Natural killer cell (primary cell): ENCODE results near the gene ACAD10. TPM values are rescaled to one million over a fixed set of nuclear protein-coding genes. Genes with fewer than 3 reads are reported as not detected.
"Not testable (repeated sequence)": the region's sequence is repeated elsewhere in the genome, so short reads cannot be mapped to it uniquely, and the experiment has no call there.

Experiments used
- ATAC-seq, 3 donors: fragments of 150-1000 bp in 2 of 3; fragments of 200-7000 bp in 1 of 3; cut with Tn5 transposase; 1 replicate in 1 of 3; 2 replicates in 2 of 3; pipeline ENCODE4 v1.10.0; 2021; ENCODE audit warnings: mild to moderate bottlenecking in 2 of 3, moderate library complexity in 2 of 3
- DNase-seq, 2 donors: peaks; one replicate each; pipeline versions ENCODE4 v3.0.0 to v3.0.0-alpha.2; 2013 to 2021; ENCODE audit warnings: mixed read lengths in 1 of 2
- H3K27ac ChIP-seq: one replicate; pipeline ENCODE4 v1.5.1; 2013; ENCODE audit warnings: mild to moderate bottlenecking, low read length
- H3K27me3 ChIP-seq: one replicate; pipeline ENCODE4 v1.6.1; 2013; ENCODE audit warnings: low read length; ENCODE audit not compliant: control insufficient read depth, insufficient read depth
- H3K36me3 ChIP-seq: one replicate; pipeline ENCODE4 v1.6.1; 2013; ENCODE audit warnings: low read length; ENCODE audit not compliant: control insufficient read depth, insufficient read depth
- H3K4me1 ChIP-seq: one replicate; pipeline ENCODE4 v1.6.1; 2013; ENCODE audit warnings: low read length; ENCODE audit not compliant: control insufficient read depth, insufficient read depth
- H3K4me3 ChIP-seq: one replicate; pipeline ENCODE4 v1.5.1; 2013; ENCODE audit warnings: low read length
- H3K9me3 ChIP-seq: one replicate; pipeline ENCODE4 v1.6.1; 2013; ENCODE audit warnings: low read length; ENCODE audit not compliant: control insufficient read depth, insufficient read depth
- H3K27ac Mint-ChIP-seq, 2 donors: one replicate each; pipeline ENCODE4 v1.8.0; 2022; ENCODE audit warnings: mild to moderate bottlenecking in 2 of 2, mixed read lengths in 2 of 2, moderate library complexity in 1 of 2
- H3K27me3 Mint-ChIP-seq, 2 donors: one replicate each; pipeline ENCODE4 v1.8.0; 2022; ENCODE audit warnings: low read depth in 2 of 2, mixed read lengths in 2 of 2
- H3K36me3 Mint-ChIP-seq: one replicate; pipeline ENCODE4 v1.8.0; 2022; ENCODE audit warnings: mixed read lengths
- H3K4me1 Mint-ChIP-seq, 2 donors: one replicate each; pipeline ENCODE4 v1.8.0; 2022; ENCODE audit warnings: mixed read lengths in 2 of 2
- H3K4me3 Mint-ChIP-seq: one replicate; pipeline ENCODE4 v1.8.0; 2022; ENCODE audit warnings: mild to moderate bottlenecking, moderate library complexity, mixed read lengths
- H3K9me3 Mint-ChIP-seq, 2 donors: one replicate each; pipeline ENCODE4 v1.8.0; 2022; ENCODE audit warnings: mixed read lengths in 2 of 2
- CTCF ChIP-seq: fragments of 200-600 bp; IDR thresholded peaks from one replicate; pipeline ENCODE4 v1.8.0; 2022; ENCODE audit warnings: antibody characterized with exemption
- WGBS: methylation state at CpG from one replicate; pipeline ENCODE4 v1.1.7; 2013; ENCODE audit warnings: missing lambda C conversion rate; ENCODE audit not compliant: insufficient coverage; 5-methylcytosine and 5-hydroxymethylcytosine counted together
- intact Hi-C: fragments of 100-400 bp; cut with micrococcal nuclease; formaldehyde crosslinking; loops from one replicate; pipeline ENCODE4 v1.14.2; 2022
- total RNA-seq, 4 donors: library from RNA; stranded (reverse); fragments of 120-200 nt in 1 of 4; gene quantifications; one replicate each; pipeline versions ENCODE4 v1.2.3 to v1.2.4, GENCODE V29; 2013 to 2022

ACAD10 gene
- total RNA-seq, 3 donors from 2014 or later (not counting 1 experiment from before 2014, with no cell fraction given): 19.0 to 29.0 (median 27.0) TPM

GRCh38 chr12:111672822-111673381 lies 13.0 kb upstream of the ACAD10 start:
- Mint-ChIP-seq H3K36me3 (peaks cover 10% of the 10 kb centered on the region), H3K4me3 (no peak overlapping the region), H3K27ac (no peak overlapping the region), H3K4me1 (peaks cover 0 to 5% of the 10 kb centered on the region in 2 donors), H3K27me3 (no peaks in the 10 kb centered on the region), H3K9me3 (no peaks in the 10 kb centered on the region)
- no peak for TF ChIP-seq CTCF
- H3K36me3 ChIP-seq: peaks cover 74% of the 10 kb centered on the region
- ATAC-seq: no peak
- H3K9me3 ChIP-seq: no peaks in the 10 kb centered on the region
- no peak overlapping the region for H3K27ac ChIP-seq
- 96% methylated on average over 10 of the region's 10 CpGs for WGBS
- H3K4me1 ChIP-seq: no peaks in the 10 kb centered on the region
- H3K27me3 ChIP-seq: no peaks in the 10 kb centered on the region
- intact Hi-C loops: no loop called here
- DNase-seq: no peak
- no peak overlapping the region for H3K4me3 ChIP-seq

GRCh38 chr12:111673503-111673902 lies 12.3 kb upstream of the ACAD10 start:
- Mint-ChIP-seq H3K4me3 (no peak overlapping the region), H3K27me3 (no peaks in the 10 kb centered on the region), H3K27ac (no peak overlapping the region), H3K4me1 (peaks cover 0 to 5% of the 10 kb centered on the region in 2 donors), H3K36me3 (peaks cover 10% of the 10 kb centered on the region), H3K9me3 (no peaks in the 10 kb centered on the region)
- no peak for ATAC-seq
- WGBS: over 99% methylated on average over 3 of the region's 3 CpGs
- H3K4me1 ChIP-seq: no peaks in the 10 kb centered on the region
- intact Hi-C loops: no loop called here
- no peak overlapping the region for H3K4me3 ChIP-seq
- no peaks in the 10 kb centered on the region for H3K27me3 ChIP-seq
- H3K9me3 ChIP-seq: no peaks in the 10 kb centered on the region
- no peak overlapping the region for H3K27ac ChIP-seq
- DNase-seq: peak in 1 of 2 donors; percentile 16
- peaks cover 74% of the 10 kb centered on the region for H3K36me3 ChIP-seq
- peak; percentile 15 for TF ChIP-seq CTCF

DNA sequence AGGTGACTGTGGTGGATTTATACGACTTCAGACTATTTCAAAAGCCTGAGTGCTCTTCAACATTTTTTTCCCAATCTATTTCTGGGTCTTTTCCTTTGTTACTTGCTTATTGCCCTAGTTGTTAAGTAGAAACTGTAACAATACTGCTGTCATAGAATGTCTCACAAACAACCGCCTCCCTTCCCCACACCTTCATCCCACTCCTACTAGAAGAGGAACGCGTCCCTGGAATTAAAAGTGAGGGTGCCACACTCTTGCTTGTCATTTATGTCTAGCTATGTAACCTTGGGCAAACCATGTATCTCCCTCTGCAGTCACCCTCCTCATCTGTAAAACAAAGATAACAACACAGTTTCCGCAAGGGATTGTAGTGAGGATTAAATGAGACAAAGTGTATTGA lies 8.7 kb upstream of the ACAD10 start:
- Mint-ChIP-seq H3K4me3 (no peak overlapping the region), H3K27ac (no peak overlapping the region), H3K36me3 (peaks cover 11% of the 10 kb centered on the region), H3K4me1 (no peaks in the 10 kb centered on the region), H3K27me3 (no peaks in the 10 kb centered on the region), H3K9me3 (no peaks in the 10 kb centered on the region)
- DNase-seq (no peak), ATAC-seq (no peak)
- H3K27ac ChIP-seq: no peak overlapping the region
- peaks cover 74% of the 10 kb centered on the region for H3K36me3 ChIP-seq
- H3K4me1 ChIP-seq: no peaks in the 10 kb centered on the region
- WGBS: 100% methylated on average over 3 of the region's 5 CpGs
- no peak overlapping the region for H3K4me3 ChIP-seq
- H3K9me3 ChIP-seq: no peaks in the 10 kb centered on the region
- no peaks in the 10 kb centered on the region for H3K27me3 ChIP-seq
- no peak for TF ChIP-seq CTCF
- intact Hi-C loops: no loop called here

- H3K4me1 ChIP-seq: peaks cover 21% of the 10 kb centered on the region
- H3K4me3 ChIP-seq: peak overlapping the region; percentile 78
- peaks cover 11% of the 10 kb centered on the region for H3K36me3 Mint-ChIP-seq
- H3K27ac Mint-ChIP-seq: peak overlapping the region; percentile 91 to 96
- H3K4me1 Mint-ChIP-seq: peaks cover 35 to 47% of the 10 kb centered on the region in 2 donors
- DNase-seq: peak in 1 of 2 donors; percentile 13
- H3K27ac ChIP-seq, ATAC-seq, H3K27me3 Mint-ChIP-seq, H3K27me3 ChIP-seq, intact Hi-C loops, H3K9me3 Mint-ChIP-seq, H3K9me3 ChIP-seq: not testable (repeated sequence)
- peaks cover 25% of the 10 kb centered on the region for H3K36me3 ChIP-seq
- WGBS: 93% methylated on average over 13 of the region's 13 CpGs
- peak overlapping the region; percentile 92 for H3K4me3 Mint-ChIP-seq
Measured at GRCh38 chr12:111684485-111685198, 1.2 kb upstream of the ACAD10 start.
